Measurements from ENCODE around the gene ARHGAP1.
"Not testable (repeated sequence)": the region's sequence is repeated elsewhere in the genome, so short reads cannot be mapped to it uniquely, and the experiment has no call there.

ARHGAP1 gene

GRCh38 chr11:46672381-46672839 lies 28.0 kb downstream of the ARHGAP1 start:
- TF ChIP-seq CTCF (IDR thresholded peaks at IDR 0.05; ENCODE audit: low read depth, low read length, missing control alignments): no peak
- DNase-seq (ENCODE audit: low read depth): no peak
- H3K4me3 ChIP-seq (ENCODE audit: low read depth, low read length): no peak overlapping the region

- no peak overlapping the region for H3K4me3 ChIP-seq (ENCODE audit: low read depth, low read length)
- TF ChIP-seq CTCF (IDR thresholded peaks at IDR 0.05; ENCODE audit: low read depth, low read length, missing control alignments): no peak
- no peak for DNase-seq (ENCODE audit: low read depth)
These were observed 28.5 kb downstream of the ARHGAP1 start for GRCh38 chr11:46671958-46672315.

- not testable (repeated sequence) for H3K4me3 ChIP-seq (ENCODE audit: low read depth, low read length); DNase-seq (ENCODE audit: low read depth)
These were observed 29.9 kb downstream of the ARHGAP1 start for GRCh38 chr11:46670521-46670920.

- peak; percentile 40 for TF ChIP-seq CTCF (IDR thresholded peaks at IDR 0.05; ENCODE audit: low read depth, low read length, missing control alignments)
These were observed 30.7 kb downstream of the ARHGAP1 start for GRCh38 chr11:46669711-46670139.

GRCh38 chr11:46668480-46669085 lies 31.8 kb downstream of the ARHGAP1 start:
- no peak overlapping the region for H3K4me3 ChIP-seq (ENCODE audit: low read depth, low read length)
- no peak for DNase-seq (ENCODE audit: low read depth)
- no peak for TF ChIP-seq CTCF (IDR thresholded peaks at IDR 0.05; ENCODE audit: low read depth, low read length, missing control alignments)

More at GRCh38 chr11:46669711-46670139, 30.7 kb downstream of the ARHGAP1 start:
- DNase-seq (ENCODE audit: low read depth): no peak
- no peak overlapping the region for H3K4me3 ChIP-seq (ENCODE audit: low read depth, low read length)

GRCh38 chr11:46667043-46667481 lies 33.4 kb downstream of the ARHGAP1 start:
- no peak for TF ChIP-seq CTCF (IDR thresholded peaks at IDR 0.05; ENCODE audit: low read depth, low read length, missing control alignments)
- no peak overlapping the region for H3K4me3 ChIP-seq (ENCODE audit: low read depth, low read length)
- no peak for DNase-seq (ENCODE audit: low read depth)

GRCh38 chr11:46666516-46666915 lies 33.9 kb downstream of the ARHGAP1 start:
- no peak for TF ChIP-seq CTCF (IDR thresholded peaks at IDR 0.05; ENCODE audit: low read depth, low read length, missing control alignments)
- no peak for DNase-seq (ENCODE audit: low read depth)
- no peak overlapping the region for H3K4me3 ChIP-seq (ENCODE audit: low read depth, low read length)

Data from GM12864 (cell line).